DND-41 (cell line): Measurements from ENCODE around the gene JARID2.

Experiments used
- ATAC-seq: fragments of 200-7000 bp; cut with Tn5 transposase; 3 replicates; pipeline ENCODE4 v1.9.1; 2021; ENCODE audit warnings: low read depth; ENCODE audit not compliant: insufficient read depth
- DNase-seq: peaks from one replicate; pipeline ENCODE4 v3.0.0-alpha.2; 2020
- H2AFZ ChIP-seq: 2 replicates; pipeline ENCODE4 v1.6.0; 2012; ENCODE audit warnings: low read depth, low read length
- H3K27ac ChIP-seq: 2 replicates; pipeline ENCODE4 v1.5.1; 2012; ENCODE audit warnings: low read length, inconsistent platforms
- H3K27me3 ChIP-seq: fragments of 200-600 bp; sonication (generic); 2 replicates; pipeline ENCODE4 v1.6.0; 2012; ENCODE audit warnings: low read length, mild to moderate bottlenecking, inconsistent platforms; ENCODE audit not compliant: insufficient read depth, poor library complexity
- H3K36me3 ChIP-seq: 2 replicates; pipeline ENCODE4 v1.5.1; 2012; ENCODE audit warnings: low read length, inconsistent platforms; ENCODE audit not compliant: insufficient read depth
- H3K4me1 ChIP-seq: 2 replicates; pipeline ENCODE4 v1.5.1; 2012; ENCODE audit warnings: mild to moderate bottlenecking, low read length; ENCODE audit not compliant: insufficient read depth
- H3K4me2 ChIP-seq: 2 replicates; pipeline ENCODE4 v1.6.0; 2012; ENCODE audit warnings: mild to moderate bottlenecking, moderate library complexity, low read length, inconsistent platforms; ENCODE audit not compliant: insufficient read depth
- H3K4me3 ChIP-seq, 2 experiments: fragments of 200-600 bp in 1 of 2; shearing (Covaris generic) in 1 of 2; 2 replicates each; pipeline ENCODE4 v1.5.1; 2012 to 2016; ENCODE audit warnings: inconsistent platforms in 2 of 2, low read length in 2 of 2, mild to moderate bottlenecking in 2 of 2, low read depth in 1 of 2, moderate library complexity in 1 of 2
- H3K79me2 ChIP-seq: 2 replicates; pipeline ENCODE4 v1.6.0; 2012; ENCODE audit warnings: low read length, inconsistent platforms; ENCODE audit not compliant: insufficient read depth
- H3K9ac ChIP-seq: 2 replicates; pipeline ENCODE4 v1.6.0; 2012; ENCODE audit warnings: low read depth, mild to moderate bottlenecking, inconsistent platforms, low read length, moderate library complexity
- H3K9me3 ChIP-seq: 2 replicates; pipeline ENCODE4 v1.5.1; 2012; ENCODE audit warnings: low read length, moderate library complexity, mild to moderate bottlenecking, inconsistent platforms; ENCODE audit not compliant: insufficient read depth, severe bottlenecking
- H4K20me1 ChIP-seq: 2 replicates; pipeline ENCODE4 v1.6.0; 2012; ENCODE audit warnings: low read length; ENCODE audit not compliant: insufficient read depth
- CTCF ChIP-seq: IDR thresholded peaks from 2 replicates; pipeline ENCODE4 v1.5.1; 2012; ENCODE audit warnings: borderline replicate concordance, low read length, moderate library complexity, mild to moderate bottlenecking; ENCODE audit not compliant: poor library complexity, severe bottlenecking; ENCODE audit errors: extremely low read depth
- EZH2 ChIP-seq: IDR thresholded peaks from 3 replicates; pipeline ENCODE4 v1.6.1; 2012; ENCODE audit warnings: borderline replicate concordance, low read depth, mild to moderate bottlenecking, moderate library complexity, low read length, inconsistent platforms; ENCODE audit not compliant: severe bottlenecking

Gene JARID2

GRCh38 chr6:15265787-15266186 is 19.9 kb downstream of the JARID2 start:
- H3K4me1 ChIP-seq, result peaks cover 10% of the 10 kb centered on the region
- DNase-seq (no peak), ATAC-seq (no peak)
- H3K36me3 ChIP-seq, result no peaks in the 10 kb centered on the region
- peaks cover 69% of the 10 kb centered on the region for H4K20me1 ChIP-seq
- no peaks in the 10 kb centered on the region for H3K9me3 ChIP-seq
- H3K27me3 ChIP-seq, result no peaks in the 10 kb centered on the region
- TF ChIP-seq EZH2 (no peak), CTCF (no peak)
- no peak overlapping the region for H3K4me2 ChIP-seq
- no peak overlapping the region for H3K9ac ChIP-seq
- H3K79me2 ChIP-seq, result peaks cover 95% of the 10 kb centered on the region
- H3K4me3 ChIP-seq, result no peak overlapping the region
- no peak overlapping the region for H2AFZ ChIP-seq
- no peak overlapping the region for H3K27ac ChIP-seq

GRCh38 chr6:15266423-15266996 is 20.6 kb downstream of the JARID2 start:
- ATAC-seq (no peak), DNase-seq (no peak)
- Histone ChIP-seq H3K79me2 (peaks cover 95% of the 10 kb centered on the region), H3K4me2 (no peak overlapping the region), H3K4me3 (no peak overlapping the region), H4K20me1 (peaks cover 74% of the 10 kb centered on the region), H3K4me1 (peaks cover 10% of the 10 kb centered on the region), H2AFZ (no peak overlapping the region), H3K36me3 (no peaks in the 10 kb centered on the region), H3K9ac (no peak overlapping the region), H3K27ac (no peak overlapping the region), H3K27me3 (no peaks in the 10 kb centered on the region), H3K9me3 (no peaks in the 10 kb centered on the region)
- TF ChIP-seq CTCF (no peak), EZH2 (no peak)

GRCh38 chr6:15267221-15267620 is 21.4 kb downstream of the JARID2 start:
- Histone ChIP-seq H3K27me3 (no peaks in the 10 kb centered on the region), H3K9ac (no peak overlapping the region), H3K79me2 (peaks cover 97% of the 10 kb centered on the region), H2AFZ (no peak overlapping the region), H3K36me3 (no peaks in the 10 kb centered on the region), H3K27ac (no peak overlapping the region), H3K9me3 (no peaks in the 10 kb centered on the region), H3K4me2 (no peak overlapping the region), H3K4me1 (peaks cover 10% of the 10 kb centered on the region), H4K20me1 (peaks cover 80% of the 10 kb centered on the region), H3K4me3 (no peak overlapping the region)
- TF ChIP-seq CTCF, result no peak
- TF ChIP-seq EZH2, result no peak
- ATAC-seq (no peak), DNase-seq (no peak)
